Omental fat pad (tissue), 4 donors: ENCODE measurements around the gene KIAA1549. TPM values are rescaled to one million over a fixed set of nuclear protein-coding genes. Genes with fewer than 3 reads are reported as not detected.

Experiments used
- ATAC-seq: fragments of 150-250 bp; one replicate; pipeline ENCODE4 v1.9.1; 2016; ENCODE audit warnings: mild to moderate bottlenecking, moderate library complexity; ENCODE audit not compliant: low FRiP score
- DNase-seq: peaks from one replicate; pipeline ENCODE4 v3.0.0-alpha.2; 2019; ENCODE audit warnings: low spot score
- total RNA-seq, 4 donors: library from RNA; depleted of rRNA; stranded (reverse); fragments of >200 nt; gene quantifications; one replicate each; pipeline ENCODE4 v1.1.0, GENCODE V29; 2016
- TF ChIP-seq, protein P1 (sequence below), 3 donors: fragments of 450-650 bp; IDR thresholded peaks; one replicate each; pipeline ENCODE4 v1.5.1; 2016 to 2017; ENCODE audit warnings: antibody characterized with exemption in 3 of 3, mild to moderate bottlenecking in 3 of 3, moderate library complexity in 2 of 3

Gene KIAA1549
- total RNA-seq, 4 donors from 2014 or later, result 1.2 to 1.6 (median 1.4) TPM

DNA sequence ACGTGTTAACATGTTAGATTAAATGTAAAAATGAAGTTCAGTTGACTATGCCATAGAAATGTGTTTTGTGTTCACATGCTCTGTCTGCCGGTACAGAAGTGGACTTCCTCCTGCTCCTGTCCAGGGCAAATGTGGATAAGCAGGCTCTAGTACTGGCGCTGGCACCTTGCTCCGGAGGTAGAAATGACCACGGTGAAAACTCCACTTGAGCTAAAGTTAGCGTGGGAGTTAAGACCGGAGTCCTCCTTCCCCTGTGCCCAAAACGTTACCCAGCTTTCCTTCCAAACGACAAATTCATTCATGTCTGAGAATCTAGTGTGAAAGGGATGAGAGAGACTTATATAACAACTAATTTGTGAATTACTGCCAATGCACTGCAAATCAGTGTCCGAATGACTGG lies 148.2 kb downstream of the KIAA1549 start:
- TF ChIP-seq, protein P1, sequence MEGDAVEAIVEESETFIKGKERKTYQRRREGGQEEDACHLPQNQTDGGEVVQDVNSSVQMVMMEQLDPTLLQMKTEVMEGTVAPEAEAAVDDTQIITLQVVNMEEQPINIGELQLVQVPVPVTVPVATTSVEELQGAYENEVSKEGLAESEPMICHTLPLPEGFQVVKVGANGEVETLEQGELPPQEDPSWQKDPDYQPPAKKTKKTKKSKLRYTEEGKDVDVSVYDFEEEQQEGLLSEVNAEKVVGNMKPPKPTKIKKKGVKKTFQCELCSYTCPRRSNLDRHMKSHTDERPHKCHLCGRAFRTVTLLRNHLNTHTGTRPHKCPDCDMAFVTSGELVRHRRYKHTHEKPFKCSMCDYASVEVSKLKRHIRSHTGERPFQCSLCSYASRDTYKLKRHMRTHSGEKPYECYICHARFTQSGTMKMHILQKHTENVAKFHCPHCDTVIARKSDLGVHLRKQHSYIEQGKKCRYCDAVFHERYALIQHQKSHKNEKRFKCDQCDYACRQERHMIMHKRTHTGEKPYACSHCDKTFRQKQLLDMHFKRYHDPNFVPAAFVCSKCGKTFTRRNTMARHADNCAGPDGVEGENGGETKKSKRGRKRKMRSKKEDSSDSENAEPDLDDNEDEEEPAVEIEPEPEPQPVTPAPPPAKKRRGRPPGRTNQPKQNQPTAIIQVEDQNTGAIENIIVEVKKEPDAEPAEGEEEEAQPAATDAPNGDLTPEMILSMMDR (IDR thresholded peaks at IDR 0.05), result no peak
- no peak for DNase-seq
- ATAC-seq, result no peak

GRCh38 chr7:138829335-138829734 lies 151.9 kb downstream of the KIAA1549 start:
- TF ChIP-seq, protein P1 (IDR thresholded peaks at IDR 0.05), result no peak
- no peak for DNase-seq
- no peak for ATAC-seq

GRCh38 chr7:138828302-138828701 lies 152.9 kb downstream of the KIAA1549 start:
- ATAC-seq (no peak), DNase-seq (no peak)

GRCh38 chr7:138825049-138825721 lies 156.0 kb downstream of the KIAA1549 start:
- TF ChIP-seq, protein P1 (IDR thresholded peaks at IDR 0.05), result no peak
- no peak for ATAC-seq
- DNase-seq, result no peak

More at GRCh38 chr7:138828302-138828701, 152.9 kb downstream of the KIAA1549 start:
- TF ChIP-seq, protein P1 (IDR thresholded peaks at IDR 0.05), result no peak

- no peak for ATAC-seq
- TF ChIP-seq, protein P1 (IDR thresholded peaks at IDR 0.05), result no peak
- no peak for DNase-seq
Observed at GRCh38 chr7:138822867-138823535, 158.2 kb downstream of the KIAA1549 start.

DNA sequence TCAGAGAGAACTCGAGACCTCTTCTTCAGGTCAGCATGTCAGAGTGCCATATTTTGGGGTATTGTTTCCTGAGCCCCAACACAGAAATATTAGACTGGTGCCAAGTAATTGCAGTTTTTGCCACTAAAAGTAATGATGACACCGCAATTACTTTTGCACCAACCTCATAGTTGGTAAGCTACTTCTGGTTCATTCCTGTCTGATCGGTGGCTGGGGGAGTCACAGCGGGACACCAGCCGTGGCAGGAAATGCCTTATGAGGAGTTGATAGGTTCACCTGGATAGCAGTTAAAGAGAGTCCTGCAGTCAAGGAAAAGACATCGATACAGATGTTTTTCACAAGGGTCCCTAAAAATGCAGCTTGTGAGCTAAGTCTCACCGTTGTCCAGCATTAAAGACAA lies 159.3 kb downstream of the KIAA1549 start:
- TF ChIP-seq, protein P1 (IDR thresholded peaks at IDR 0.05), result no peak
- ATAC-seq (no peak), DNase-seq (no peak)

DNA sequence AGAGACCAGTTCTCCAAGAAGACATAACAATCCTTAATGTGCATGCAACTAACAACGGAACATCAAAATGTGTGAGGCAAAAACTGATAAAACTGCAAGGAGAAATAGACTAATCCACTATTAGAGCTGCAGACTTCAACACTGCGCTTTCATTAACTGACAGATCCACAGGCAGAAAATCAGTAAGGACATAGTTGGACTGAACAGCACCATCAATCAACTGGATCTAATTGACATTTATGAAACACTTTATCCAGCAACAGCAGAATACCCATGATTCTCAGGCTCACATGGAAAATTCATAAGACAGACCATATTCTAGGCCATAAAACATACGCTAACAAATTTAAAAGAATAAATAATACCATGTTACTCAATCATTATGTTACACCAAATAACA lies 161.6 kb downstream of the KIAA1549 start:
- ATAC-seq (no peak), DNase-seq (no peak)
- TF ChIP-seq, protein P1 (IDR thresholded peaks at IDR 0.05), result no peak
